DMS53 treated with DMSO at 0.1 percent for 48 hours (cell line): ENCODE results near the gene DOCK8.

Experiments
- DNase-seq: peaks from one replicate; lab custom pipeline; 2025; ENCODE audit not compliant: unreplicated experiment; lab: John Stamatoyannopoulos, UW

Gene DOCK8

DNA sequence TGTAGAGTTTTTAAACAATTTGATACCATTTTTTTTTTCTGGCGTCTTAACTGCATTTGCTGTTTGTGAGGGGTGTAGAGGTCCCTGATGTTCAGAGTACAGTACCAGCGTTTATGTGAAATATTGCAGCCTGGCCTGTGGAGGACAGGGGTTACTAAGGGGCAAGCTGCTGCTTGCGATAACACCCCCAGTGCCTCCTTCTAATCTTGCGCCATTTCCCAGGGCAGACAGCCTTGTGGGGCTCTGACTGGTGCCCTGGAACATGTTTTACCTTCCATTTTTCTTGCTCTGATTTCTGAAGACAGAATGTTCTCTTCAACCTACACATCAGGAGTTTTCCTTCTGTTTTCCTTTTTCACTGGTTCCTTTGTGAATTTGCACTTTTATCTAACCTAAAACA, 142.9 kb downstream of the DOCK8 start:
- no peak for DNase-seq

GRCh38 chr9:362561-363273, 148.1 kb downstream of the DOCK8 start:
- no peak for DNase-seq

GRCh38 chr9:363274-363612, 148.6 kb downstream of the DOCK8 start:
- no peak for DNase-seq

- no peak for DNase-seq
Observed at GRCh38 chr9:365436-365835, 150.8 kb downstream of the DOCK8 start.

DNA sequence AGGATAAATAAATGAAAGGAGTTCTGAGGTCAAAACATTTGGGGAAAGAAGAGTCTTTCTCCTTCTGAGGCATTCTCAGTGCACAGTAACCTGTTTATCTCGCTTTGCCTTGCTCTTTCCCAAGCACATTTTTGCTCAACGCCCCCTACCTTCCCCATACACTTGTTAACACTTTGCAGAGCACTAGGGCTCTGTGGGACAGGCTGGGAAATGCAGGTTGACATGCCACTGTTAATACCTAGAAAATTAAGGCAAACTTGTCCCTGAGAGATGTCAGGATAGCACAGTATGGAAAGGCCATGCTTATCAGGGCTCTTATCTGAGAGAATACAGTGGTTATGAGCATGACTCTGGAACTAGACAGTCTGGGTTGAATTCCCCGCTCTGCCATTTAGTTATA, 152.0 kb downstream of the DOCK8 start:
- no peak for DNase-seq

DNA sequence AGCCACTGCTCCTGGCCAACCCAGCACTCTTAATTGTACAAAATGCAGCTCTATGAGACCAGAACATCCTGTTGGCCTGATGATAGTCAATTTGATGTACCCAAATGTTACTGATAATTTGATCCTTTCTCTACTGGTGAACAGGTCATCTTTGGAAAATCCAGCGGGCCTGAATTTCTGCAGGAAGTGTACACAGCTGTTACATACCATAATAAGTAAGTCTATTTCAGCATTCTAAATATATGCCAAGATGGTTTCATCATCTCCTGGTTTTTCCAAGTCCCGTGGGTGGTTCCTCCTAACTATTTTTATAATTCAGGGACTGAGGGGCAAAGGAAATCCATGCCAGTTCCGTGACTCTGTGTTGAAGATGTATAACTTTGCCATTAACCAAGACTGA, 155.4 kb downstream of the DOCK8 start:
- no peak for DNase-seq

DNA sequence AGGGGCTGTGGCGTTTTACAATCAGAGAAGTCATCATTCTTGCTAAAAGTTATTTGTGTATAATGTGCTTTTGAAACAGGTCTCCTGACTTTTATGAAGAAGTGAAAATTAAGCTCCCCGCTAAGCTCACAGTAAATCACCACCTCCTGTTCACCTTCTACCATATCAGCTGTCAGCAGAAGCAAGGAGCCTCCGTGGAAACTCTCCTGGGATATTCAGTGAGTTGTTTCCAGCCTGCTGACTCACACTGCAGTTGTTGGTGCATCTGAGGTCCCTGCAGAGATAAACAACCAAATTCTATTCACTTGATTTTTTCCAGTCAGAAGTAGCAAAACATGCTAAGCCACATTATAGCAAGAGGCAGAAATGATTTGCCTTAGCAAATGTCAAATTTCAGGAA, 156.7 kb downstream of the DOCK8 start:
- DNase-seq, result no peak

DNA sequence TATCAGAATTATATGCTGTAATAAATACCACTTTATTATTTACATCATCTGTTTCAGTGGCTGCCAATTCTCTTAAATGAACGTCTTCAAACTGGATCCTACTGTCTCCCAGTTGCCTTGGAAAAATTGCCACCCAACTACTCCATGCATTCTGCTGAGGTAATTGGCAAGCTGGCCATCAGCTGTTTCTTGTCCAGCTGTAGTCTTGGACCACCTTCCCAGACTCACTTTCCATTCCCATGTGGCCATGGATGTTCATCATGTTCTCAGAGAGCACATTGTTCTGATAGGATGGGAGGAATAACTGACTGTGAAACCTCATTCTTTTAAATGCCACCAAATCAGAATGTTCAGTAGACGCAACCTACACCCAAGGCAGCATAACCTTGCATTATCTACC, 157.5 kb downstream of the DOCK8 start:
- no peak for DNase-seq

GRCh38 chr9:373759-374206, 159.1 kb downstream of the DOCK8 start:
- no peak for DNase-seq

- DNase-seq, result no peak
Observed at GRCh38 chr9:374736-375135, 160.1 kb downstream of the DOCK8 start.

DNA sequence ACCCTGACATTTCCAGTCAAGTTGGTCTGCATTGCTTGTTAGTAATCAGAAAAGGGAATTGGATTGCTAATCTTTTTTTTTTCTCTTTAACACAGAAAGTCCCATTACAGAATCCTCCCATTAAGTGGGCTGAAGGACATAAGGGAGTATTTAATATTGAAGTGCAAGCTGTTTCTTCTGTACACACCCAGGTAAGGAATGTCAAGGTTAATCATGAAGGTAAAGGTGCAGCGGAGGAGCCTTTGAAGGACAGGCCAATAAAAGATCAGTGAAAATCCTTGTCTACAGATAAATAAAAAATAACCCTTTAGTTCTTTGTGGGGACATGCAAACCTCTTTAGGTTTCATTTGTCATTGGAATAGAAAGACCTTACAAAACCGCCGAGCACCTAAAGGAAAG, 161.4 kb downstream of the DOCK8 start:
- no peak for DNase-seq

GRCh38 chr9:378263-378662, 163.6 kb downstream of the DOCK8 start:
- no peak for DNase-seq

- no peak for DNase-seq
Observed at GRCh38 chr9:382383-382782, 167.7 kb downstream of the DOCK8 start.

DNA sequence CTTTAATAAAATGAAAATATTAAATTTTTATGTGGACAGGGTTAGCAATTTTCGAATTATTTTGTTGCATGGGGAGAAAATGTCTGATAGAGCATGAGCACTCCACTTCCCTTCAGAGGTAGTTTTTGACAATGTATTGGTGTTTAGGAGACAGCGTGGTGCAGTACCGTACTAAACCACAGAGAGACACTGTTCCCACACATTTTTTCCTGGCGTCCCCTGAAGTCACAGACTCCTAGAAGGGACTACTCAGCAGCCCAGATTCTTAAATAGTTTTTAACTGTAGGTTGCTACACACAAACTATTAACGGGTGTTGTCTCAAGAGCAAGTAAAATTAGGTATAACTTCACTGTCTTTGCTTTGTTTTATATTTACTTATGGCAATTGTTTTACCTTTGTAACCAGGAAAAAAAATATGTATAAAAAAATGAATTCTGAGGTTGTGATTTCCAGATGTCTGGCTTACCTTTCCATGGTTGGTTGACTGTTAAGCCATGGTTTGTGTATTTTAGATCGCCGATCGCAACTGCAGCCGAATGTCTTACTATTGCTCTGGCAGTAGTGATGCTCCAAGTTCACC, 171.2 kb downstream of the DOCK8 start:
- peak; percentile 19 for DNase-seq

- no peak for DNase-seq
Observed at GRCh38 chr9:389159-389558, 174.5 kb downstream of the DOCK8 start.

DNA sequence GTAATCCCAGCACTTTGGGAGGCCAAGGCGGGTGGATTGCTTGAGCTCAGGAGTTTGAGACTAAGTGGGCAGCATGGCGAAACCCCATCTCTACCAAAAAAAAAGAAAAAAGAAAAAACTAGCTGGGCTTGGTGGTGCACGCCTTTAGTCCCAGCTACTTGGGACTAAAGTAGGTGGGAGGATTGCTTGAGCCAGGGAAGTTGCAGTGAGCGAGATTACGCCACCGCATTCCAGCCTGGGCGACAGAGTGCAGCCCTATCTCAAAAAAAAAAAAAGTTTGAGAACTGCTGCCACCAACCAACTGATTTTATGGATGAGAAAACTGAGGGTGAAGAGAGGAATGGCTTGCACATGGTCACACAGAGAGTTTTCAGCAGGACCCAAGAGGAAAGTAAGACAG, 175.1 kb downstream of the DOCK8 start:
- DNase-seq, result no peak

DNA sequence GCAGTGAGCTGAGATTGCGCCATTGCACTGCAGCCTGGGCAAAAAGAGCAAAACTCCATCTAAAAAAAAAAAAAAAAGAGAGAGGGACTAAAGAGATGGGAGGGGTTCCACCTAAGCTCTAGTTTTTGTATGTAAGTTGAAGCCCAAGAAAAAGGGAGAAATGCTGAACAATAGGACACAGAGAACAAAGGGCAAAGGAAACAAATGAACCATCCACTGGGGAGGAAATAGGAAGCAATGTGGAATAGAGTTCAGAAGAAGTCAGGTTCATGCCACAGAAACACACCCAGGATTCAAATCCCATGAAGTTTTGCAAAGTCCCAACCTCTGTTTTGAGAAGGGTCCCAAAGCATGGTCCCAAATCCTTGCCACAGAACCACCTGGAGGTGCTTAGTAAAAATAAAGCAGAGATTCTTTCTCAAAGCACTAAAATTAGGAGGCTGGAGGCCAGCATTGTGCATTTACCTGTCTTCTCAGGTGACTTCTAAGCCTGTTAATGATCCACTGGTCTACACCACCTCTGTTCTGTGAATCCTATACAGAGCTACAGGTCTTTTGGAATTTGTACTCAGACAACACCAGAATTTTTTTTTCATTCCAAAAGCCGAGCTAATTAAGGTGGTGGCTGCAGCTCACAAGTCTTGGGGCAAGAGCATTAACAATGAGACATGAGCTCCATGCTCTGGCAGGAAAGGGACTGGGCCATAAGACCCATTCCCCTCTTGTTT, 177.6 kb downstream of the DOCK8 start:
- no peak for DNase-seq

GRCh38 chr9:394347-395052, 179.8 kb downstream of the DOCK8 start:
- DNase-seq, result no peak

GRCh38 chr9:396396-396795, 181.7 kb downstream of the DOCK8 start:
- no peak for DNase-seq

DNA sequence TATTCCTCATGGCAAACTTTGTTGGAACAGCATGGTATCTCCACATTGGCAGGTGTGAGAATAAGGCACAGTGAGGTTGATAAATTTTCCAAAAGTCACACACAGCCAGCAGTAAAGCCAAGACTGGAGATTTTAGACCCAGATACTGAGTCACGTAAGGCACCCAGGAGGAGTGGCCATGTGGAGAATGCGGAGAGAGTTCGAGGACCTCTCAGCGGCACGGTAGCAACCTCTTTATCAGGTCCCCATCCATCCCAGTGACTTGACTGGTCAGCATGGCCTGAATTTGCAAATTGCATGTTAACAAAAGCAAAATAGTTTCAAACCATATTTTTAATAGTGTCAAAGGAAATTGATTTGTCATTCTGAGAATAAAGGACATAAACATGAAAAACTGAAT, 183.4 kb downstream of the DOCK8 start:
- no peak for DNase-seq

GRCh38 chr9:401223-401622, 186.6 kb downstream of the DOCK8 start:
- DNase-seq, result no peak

- DNase-seq, result no peak
Observed at GRCh38 chr9:404234-404633, 189.6 kb downstream of the DOCK8 start.
